ENCODE data around the gene KRT76.

GRCh38 chr12:52763036-52763659 lies 14.0 kb downstream of the KRT76 start:
- no peak for TF ChIP-seq POLR2AphosphoS5 (IDR thresholded peaks at IDR 0.05; ENCODE audit: low read depth, low read length)
- TF ChIP-seq, protein P1, sequence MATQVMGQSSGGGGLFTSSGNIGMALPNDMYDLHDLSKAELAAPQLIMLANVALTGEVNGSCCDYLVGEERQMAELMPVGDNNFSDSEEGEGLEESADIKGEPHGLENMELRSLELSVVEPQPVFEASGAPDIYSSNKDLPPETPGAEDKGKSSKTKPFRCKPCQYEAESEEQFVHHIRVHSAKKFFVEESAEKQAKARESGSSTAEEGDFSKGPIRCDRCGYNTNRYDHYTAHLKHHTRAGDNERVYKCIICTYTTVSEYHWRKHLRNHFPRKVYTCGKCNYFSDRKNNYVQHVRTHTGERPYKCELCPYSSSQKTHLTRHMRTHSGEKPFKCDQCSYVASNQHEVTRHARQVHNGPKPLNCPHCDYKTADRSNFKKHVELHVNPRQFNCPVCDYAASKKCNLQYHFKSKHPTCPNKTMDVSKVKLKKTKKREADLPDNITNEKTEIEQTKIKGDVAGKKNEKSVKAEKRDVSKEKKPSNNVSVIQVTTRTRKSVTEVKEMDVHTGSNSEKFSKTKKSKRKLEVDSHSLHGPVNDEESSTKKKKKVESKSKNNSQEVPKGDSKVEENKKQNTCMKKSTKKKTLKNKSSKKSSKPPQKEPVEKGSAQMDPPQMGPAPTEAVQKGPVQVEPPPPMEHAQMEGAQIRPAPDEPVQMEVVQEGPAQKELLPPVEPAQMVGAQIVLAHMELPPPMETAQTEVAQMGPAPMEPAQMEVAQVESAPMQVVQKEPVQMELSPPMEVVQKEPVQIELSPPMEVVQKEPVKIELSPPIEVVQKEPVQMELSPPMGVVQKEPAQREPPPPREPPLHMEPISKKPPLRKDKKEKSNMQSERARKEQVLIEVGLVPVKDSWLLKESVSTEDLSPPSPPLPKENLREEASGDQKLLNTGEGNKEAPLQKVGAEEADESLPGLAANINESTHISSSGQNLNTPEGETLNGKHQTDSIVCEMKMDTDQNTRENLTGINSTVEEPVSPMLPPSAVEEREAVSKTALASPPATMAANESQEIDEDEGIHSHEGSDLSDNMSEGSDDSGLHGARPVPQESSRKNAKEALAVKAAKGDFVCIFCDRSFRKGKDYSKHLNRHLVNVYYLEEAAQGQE (IDR thresholded peaks at IDR 0.05; ENCODE audit: insufficient read depth in 1 of 2, low read depth in 2 of 2, low read length in 2 of 2) = no peak
- no peak for TF ChIP-seq SIN3A (IDR thresholded peaks at IDR 0.05; ENCODE audit: borderline replicate concordance, insufficient read depth, low read length)
- TF ChIP-seq TAF1 (IDR thresholded peaks at IDR 0.05; ENCODE audit: borderline replicate concordance, insufficient read depth, low read length) = no peak
- TF ChIP-seq FOXP2 (optimal IDR thresholded peaks at IDR 0.05; ENCODE audit: borderline replicate concordance, extremely low read depth, extremely low read length, insufficient read depth) = no peak
